Colonic mucosa (tissue), 4 donors: ENCODE results near the gene SETD3. TPM values are rescaled to one million over a fixed set of nuclear protein-coding genes. Genes with fewer than 3 reads are reported as not detected.

Source experiments
- DNase-seq: peaks from one replicate; pipeline ENCODE4 v3.0.0-alpha.2; 2020
- H3K27ac ChIP-seq: fragments of 200-600 bp; one replicate; pipeline ENCODE4 v1.8.0; 2021
- H3K27me3 ChIP-seq: fragments of 200-600 bp; one replicate; pipeline ENCODE4 v1.8.0; 2021
- H3K36me3 ChIP-seq: fragments of 200-600 bp; one replicate; pipeline ENCODE4 v1.8.0; 2021
- H3K4me1 ChIP-seq: fragments of 200-600 bp; one replicate; pipeline ENCODE4 v1.8.0; 2021; ENCODE audit warnings: mild to moderate bottlenecking
- H3K4me3 ChIP-seq: fragments of 200-600 bp; one replicate; pipeline ENCODE4 v1.8.0; 2021
- H3K9ac ChIP-seq, 2 donors: one replicate each; pipeline ENCODE4 v1.7.0; 2013; ENCODE audit warnings: control low read depth in 2 of 2, low read depth in 2 of 2, low read length in 2 of 2
- H3K9me3 ChIP-seq: fragments of 200-600 bp; one replicate; pipeline ENCODE4 v1.8.0; 2021
- intact Hi-C: fragments of 100-400 bp; cut with DNase I; formaldehyde crosslinking; loops from one replicate; pipeline ENCODE4 v1.14.1; 2022
- total RNA-seq, 2 donors: library from RNA; stranded (reverse); fragmentation: NEBNext Ultra II Directional in 1 of 2; extraction: Animal tissue kit (Norgen Biotek cat#: 25700) in 1 of 2; gene quantifications; one replicate each; pipeline ENCODE4 v1.2.1, GENCODE V29; 2021
- TF ChIP-seq, protein P1 (sequence below): fragments of 200-600 bp; IDR thresholded peaks from one replicate; pipeline ENCODE4 v1.8.0; 2022; ENCODE audit warnings: antibody characterized with exemption, mild to moderate bottlenecking
- donor health status: healthy.
- donor health status: DM: no; HTN: no; CAD: no.
- donor health status: DM: no; HTN: no; CAD: no.

Gene SETD3
- total RNA-seq, 2 donors from 2014 or later = 60.0 to 69.4 TPM

DNA sequence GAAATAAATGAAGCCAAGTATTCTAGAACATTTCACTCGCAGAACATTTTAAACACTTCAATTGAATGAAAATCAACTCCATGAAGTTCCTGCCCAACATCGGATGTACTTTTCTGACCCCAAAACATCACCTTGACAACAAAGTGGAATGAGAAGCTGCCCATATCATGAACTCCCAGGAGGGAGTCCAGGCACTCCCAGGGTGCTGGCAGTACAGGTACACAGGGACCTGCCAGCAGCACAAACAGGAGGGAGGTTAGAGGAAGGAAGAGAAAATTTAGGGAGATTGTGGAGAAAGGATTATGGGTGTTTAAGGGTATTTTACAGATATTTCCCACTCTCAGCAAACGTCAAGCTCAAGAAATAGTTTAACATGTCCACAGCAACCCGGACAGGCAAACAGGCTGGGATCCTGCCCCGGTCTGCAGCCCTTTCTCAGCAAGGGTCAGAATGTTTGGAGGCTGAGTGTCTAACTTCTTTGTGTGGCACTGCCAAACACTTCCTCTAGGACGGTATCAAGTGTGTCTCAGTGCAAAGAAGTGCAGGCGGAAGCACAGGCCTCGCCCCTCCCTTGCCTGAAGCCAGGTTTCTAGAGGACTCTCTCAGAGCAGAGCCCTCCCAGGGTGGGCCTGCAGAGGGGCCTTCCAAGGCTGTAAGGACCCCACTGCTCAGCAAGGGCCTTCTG, 72.2 kb downstream of the SETD3 start:
- no peak for DNase-seq
- no peaks in the 10 kb centered on the region for H3K27me3 ChIP-seq
- no peaks in the 10 kb centered on the region for H3K36me3 ChIP-seq
- intact Hi-C loops = no loop called here
- no peaks in the 10 kb centered on the region for H3K4me1 ChIP-seq
- H3K4me3 ChIP-seq = no peak overlapping the region
- TF ChIP-seq, protein P1, sequence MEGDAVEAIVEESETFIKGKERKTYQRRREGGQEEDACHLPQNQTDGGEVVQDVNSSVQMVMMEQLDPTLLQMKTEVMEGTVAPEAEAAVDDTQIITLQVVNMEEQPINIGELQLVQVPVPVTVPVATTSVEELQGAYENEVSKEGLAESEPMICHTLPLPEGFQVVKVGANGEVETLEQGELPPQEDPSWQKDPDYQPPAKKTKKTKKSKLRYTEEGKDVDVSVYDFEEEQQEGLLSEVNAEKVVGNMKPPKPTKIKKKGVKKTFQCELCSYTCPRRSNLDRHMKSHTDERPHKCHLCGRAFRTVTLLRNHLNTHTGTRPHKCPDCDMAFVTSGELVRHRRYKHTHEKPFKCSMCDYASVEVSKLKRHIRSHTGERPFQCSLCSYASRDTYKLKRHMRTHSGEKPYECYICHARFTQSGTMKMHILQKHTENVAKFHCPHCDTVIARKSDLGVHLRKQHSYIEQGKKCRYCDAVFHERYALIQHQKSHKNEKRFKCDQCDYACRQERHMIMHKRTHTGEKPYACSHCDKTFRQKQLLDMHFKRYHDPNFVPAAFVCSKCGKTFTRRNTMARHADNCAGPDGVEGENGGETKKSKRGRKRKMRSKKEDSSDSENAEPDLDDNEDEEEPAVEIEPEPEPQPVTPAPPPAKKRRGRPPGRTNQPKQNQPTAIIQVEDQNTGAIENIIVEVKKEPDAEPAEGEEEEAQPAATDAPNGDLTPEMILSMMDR = no peak
- no peak overlapping the region for H3K27ac ChIP-seq
- H3K9me3 ChIP-seq = no peaks in the 10 kb centered on the region
- H3K9ac ChIP-seq = no peak overlapping the region

DNA sequence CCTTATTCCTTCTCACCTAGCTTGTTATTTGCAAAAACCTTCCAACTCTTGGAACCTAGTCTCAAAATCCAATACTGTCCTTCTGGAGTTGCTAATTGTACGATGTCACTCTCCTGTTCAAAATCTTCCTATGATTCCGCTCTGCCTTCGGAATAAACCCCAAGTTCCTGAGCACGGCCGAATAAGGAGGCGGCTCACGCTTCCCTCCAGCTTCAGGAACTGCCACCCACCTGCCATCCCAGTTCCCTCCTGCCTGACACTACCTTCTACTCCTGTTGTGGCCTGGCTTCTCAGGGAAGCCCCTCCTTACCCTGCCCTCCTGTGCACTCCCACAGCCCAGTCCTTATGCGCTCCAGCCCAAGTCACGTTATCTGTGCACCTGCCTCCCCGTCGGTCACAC, 73.2 kb downstream of the SETD3 start:
- TF ChIP-seq, protein P1 = no peak
- Histone ChIP-seq H3K9ac (no peak overlapping the region), H3K4me1 (no peaks in the 10 kb centered on the region), H3K4me3 (no peak overlapping the region), H3K36me3 (no peaks in the 10 kb centered on the region), H3K9me3 (no peaks in the 10 kb centered on the region), H3K27ac (no peak overlapping the region), H3K27me3 (no peaks in the 10 kb centered on the region)
- DNase-seq = no peak
- intact Hi-C loops = no loop called here

DNA sequence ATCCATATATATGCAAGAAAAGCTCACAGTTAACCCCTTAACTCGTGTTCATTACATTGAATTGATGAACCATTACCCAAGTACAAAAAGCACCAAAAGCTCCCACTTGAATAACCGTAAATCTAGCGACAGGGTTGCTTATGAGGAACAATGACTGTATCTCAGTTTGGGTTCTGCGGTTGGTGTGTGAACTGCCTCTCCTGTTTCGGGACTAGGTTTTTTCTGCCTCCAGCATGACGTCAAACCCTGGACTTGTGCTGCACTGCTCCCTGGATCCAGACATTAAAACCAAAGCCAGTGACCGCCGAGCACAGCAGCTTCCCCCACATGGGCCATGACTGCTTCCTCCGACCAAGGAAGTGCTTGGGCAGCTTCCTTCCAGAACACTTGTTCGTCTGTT, 77.7 kb downstream of the SETD3 start:
- TF ChIP-seq, protein P1 = no peak
- H3K4me3 ChIP-seq = no peak overlapping the region
- DNase-seq = no peak
- H3K9me3 ChIP-seq = no peaks in the 10 kb centered on the region
- H3K27ac ChIP-seq = no peak overlapping the region
- intact Hi-C loops = no loop called here
- H3K27me3 ChIP-seq = no peaks in the 10 kb centered on the region
- no peak overlapping the region for H3K9ac ChIP-seq
- H3K4me1 ChIP-seq = no peaks in the 10 kb centered on the region
- H3K36me3 ChIP-seq = no peaks in the 10 kb centered on the region

DNA sequence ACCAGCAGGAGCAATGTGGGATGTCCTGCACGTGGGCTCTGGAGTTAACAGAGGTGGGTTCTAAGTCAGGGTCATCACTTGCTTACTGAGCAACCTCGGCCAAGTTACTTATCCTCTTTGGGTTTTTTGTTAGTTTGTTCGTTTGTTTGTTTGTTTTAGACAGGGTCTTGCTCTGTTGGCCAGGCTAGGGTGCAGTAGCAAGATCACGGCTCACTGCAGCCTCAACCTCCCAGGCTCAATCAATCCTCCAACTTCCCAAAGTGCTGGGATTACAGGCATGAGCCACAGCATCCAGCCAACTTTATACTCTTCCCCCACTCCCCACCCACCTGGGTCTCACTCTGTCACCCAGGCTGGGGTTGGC, 78.4 kb downstream of the SETD3 start:
- H3K27ac ChIP-seq = no peak overlapping the region
- TF ChIP-seq, protein P1 = no peak
- no peaks in the 10 kb centered on the region for H3K9me3 ChIP-seq
- no peak overlapping the region for H3K9ac ChIP-seq
- H3K4me3 ChIP-seq = no peak overlapping the region
- H3K27me3 ChIP-seq = no peaks in the 10 kb centered on the region
- no peak for DNase-seq
- no peaks in the 10 kb centered on the region for H3K4me1 ChIP-seq
- intact Hi-C loops = no loop called here
- H3K36me3 ChIP-seq = no peaks in the 10 kb centered on the region

DNA sequence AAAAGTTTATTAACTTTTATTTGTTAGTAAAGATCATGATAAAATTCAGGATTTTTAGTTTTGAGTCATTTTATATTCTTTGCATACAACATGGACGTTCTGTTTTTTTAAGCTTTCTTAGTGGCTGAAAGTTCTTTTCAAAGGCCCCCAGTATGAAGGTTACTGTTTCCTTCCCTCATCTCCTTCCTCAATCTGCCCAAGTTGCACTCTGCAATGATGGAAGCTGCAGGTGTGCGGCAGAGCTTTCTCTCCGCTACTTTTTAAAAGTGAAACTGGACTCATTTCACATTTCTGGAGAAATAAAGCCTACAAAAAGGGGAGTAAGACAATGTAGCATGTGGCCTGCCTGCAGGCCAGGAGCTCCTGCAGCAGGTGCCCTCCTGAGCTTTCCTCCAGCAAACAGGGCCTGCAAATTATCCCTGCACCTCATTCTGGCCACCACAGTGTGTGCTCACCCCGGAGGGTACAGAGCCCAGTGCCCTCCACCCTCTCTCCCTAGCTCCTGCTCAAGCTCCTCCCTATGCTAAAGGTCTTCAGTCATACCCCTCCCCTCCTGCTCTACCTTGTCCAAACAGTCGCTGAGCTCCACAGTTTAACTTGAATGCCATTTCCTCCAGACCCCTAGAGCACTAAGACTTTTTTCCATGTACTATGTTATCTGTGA, 78.9 kb downstream of the SETD3 start:
- H3K36me3 ChIP-seq = no peaks in the 10 kb centered on the region
- H3K9ac ChIP-seq = no peak overlapping the region
- H3K27ac ChIP-seq = no peak overlapping the region
- no peak overlapping the region for H3K4me3 ChIP-seq
- TF ChIP-seq, protein P1 = no peak
- H3K4me1 ChIP-seq = no peaks in the 10 kb centered on the region
- H3K27me3 ChIP-seq = no peaks in the 10 kb centered on the region
- no peaks in the 10 kb centered on the region for H3K9me3 ChIP-seq
- intact Hi-C loops = no loop called here
- no peak for DNase-seq
